ENCODE data around the gene UTS2B.

DNA sequence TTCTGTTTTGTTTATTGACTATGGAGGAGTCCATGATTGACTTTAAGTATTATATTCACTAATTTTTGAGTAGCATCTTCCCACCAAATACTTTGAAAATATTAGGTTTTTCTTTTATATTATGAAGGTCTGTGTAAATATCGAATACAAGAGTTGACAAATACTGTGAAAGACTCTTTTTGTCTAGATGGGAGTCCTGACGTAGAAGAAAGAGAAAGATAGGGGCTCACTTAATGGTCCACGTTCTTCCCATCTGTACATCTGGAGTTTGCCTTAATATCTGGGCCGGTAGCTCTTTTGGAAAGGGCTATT is 7.8 kb upstream of the UTS2B start:
- no peak for TF ChIP-seq EZH2 (IDR thresholded peaks at IDR 0.05; ENCODE audit: borderline replicate concordance, low read depth, low read length, severe bottlenecking)
- TF ChIP-seq, protein P1, sequence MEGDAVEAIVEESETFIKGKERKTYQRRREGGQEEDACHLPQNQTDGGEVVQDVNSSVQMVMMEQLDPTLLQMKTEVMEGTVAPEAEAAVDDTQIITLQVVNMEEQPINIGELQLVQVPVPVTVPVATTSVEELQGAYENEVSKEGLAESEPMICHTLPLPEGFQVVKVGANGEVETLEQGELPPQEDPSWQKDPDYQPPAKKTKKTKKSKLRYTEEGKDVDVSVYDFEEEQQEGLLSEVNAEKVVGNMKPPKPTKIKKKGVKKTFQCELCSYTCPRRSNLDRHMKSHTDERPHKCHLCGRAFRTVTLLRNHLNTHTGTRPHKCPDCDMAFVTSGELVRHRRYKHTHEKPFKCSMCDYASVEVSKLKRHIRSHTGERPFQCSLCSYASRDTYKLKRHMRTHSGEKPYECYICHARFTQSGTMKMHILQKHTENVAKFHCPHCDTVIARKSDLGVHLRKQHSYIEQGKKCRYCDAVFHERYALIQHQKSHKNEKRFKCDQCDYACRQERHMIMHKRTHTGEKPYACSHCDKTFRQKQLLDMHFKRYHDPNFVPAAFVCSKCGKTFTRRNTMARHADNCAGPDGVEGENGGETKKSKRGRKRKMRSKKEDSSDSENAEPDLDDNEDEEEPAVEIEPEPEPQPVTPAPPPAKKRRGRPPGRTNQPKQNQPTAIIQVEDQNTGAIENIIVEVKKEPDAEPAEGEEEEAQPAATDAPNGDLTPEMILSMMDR (IDR thresholded peaks at IDR 0.05; ENCODE audit: borderline replicate concordance, extremely low read depth, low read length, poor library complexity, severe bottlenecking) = no peak

All from DND-41 (cell line).